Measurements from ENCODE around the gene FAM89B.
A peak's percentile ranks its signal among the peaks of the same experiment; 100 is the strongest.

Gene FAM89B

DNA sequence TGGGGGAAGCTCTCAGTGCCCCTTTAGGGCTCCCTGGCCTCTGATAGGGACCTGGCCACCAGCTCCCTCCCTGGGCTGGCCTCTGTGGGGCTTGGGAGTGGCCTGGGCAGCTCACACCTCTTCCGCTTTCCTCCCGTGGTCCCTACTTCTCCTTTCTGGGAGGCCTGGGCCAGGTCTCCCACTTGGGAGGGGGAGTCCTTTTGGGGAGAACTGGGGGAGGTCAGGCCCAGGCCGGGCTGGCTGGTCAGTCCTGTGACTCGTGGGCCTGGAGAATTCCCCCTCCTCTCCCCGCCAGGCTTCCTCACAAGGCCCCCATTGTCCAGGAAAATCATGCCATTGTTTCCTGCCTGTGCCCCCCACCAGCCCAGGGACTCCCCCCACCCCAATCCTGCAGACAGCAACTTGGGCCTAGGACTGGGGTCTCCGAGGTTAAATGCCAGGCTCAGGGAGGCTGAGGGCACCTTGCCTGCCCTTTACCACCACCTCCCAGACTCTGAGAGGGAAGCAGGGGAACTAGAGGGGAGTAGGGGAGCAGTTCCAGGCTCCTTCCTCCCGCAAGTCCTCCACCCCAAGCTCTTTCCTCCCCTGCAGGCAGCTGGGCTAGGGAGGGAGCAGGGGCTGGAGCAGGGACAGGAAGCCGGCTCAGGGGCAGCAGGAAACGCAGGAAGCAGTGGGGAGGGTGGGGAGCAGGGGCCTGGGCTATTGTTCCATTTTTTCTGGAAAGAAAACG, 38.9 kb downstream of the FAM89B start:
- Histone ChIP-seq H3K4me3 (ENCODE audit: insufficient read depth, low read length, poor library complexity, severe bottlenecking) (no peak overlapping the region), H3K9ac (ENCODE audit: low read length) (no peak overlapping the region), H3K27me3 (ENCODE audit: low read length) (no peaks in the 10 kb centered on the region), H3K4me2 (ENCODE audit: low read depth, low read length, poor library complexity, severe bottlenecking) (peak overlapping the region; percentile 4), H3F3A (ENCODE audit: insufficient read depth) (no peaks in the 10 kb centered on the region), H3K79me2 (ENCODE audit: insufficient read depth, low read length) (peaks cover 10% of the 10 kb centered on the region), H4K20me1 (ENCODE audit: low read depth, low read length) (no peaks in the 10 kb centered on the region), H3K9me2 (replicated peaks; ENCODE audit: insufficient read depth, low read length) (no peaks in the 10 kb centered on the region), H3K9me3 (ENCODE audit: insufficient read depth, low read length) (no peaks in the 10 kb centered on the region), H3K27ac (ENCODE audit: low read depth, low read length) (no peak overlapping the region), H3K36me3 (ENCODE audit: low read length) (no peaks in the 10 kb centered on the region), H2AFZ (ENCODE audit: low read depth, low read length, severe bottlenecking) (no peak overlapping the region)
- no peak for TF ChIP-seq EZH2phosphoT487 (conservative IDR thresholded peaks at IDR 0.05; ENCODE audit: low read length)
- no peak for TF ChIP-seq CTCF (IDR thresholded peaks at IDR 0.05; ENCODE audit: insufficient read depth, low read length, poor library complexity, severe bottlenecking)

GRCh38 chr11:65611758-65612603, 39.6 kb downstream of the FAM89B start:
- Histone ChIP-seq H2AFZ (ENCODE audit: low read depth, low read length, severe bottlenecking) (no peak overlapping the region), H3K9ac (ENCODE audit: low read length) (no peak overlapping the region), H3K27me3 (ENCODE audit: low read length) (no peaks in the 10 kb centered on the region), H3K9me3 (ENCODE audit: insufficient read depth, low read length) (no peaks in the 10 kb centered on the region), H3F3A (ENCODE audit: insufficient read depth) (no peaks in the 10 kb centered on the region), H4K20me1 (ENCODE audit: low read depth, low read length) (no peaks in the 10 kb centered on the region; the same call in 1 of the 2 replicates), H3K27ac (ENCODE audit: low read depth, low read length) (no peak overlapping the region), H3K36me3 (ENCODE audit: low read length) (no peaks in the 10 kb centered on the region), H3K79me2 (ENCODE audit: insufficient read depth, low read length) (peaks cover 17% of the 10 kb centered on the region), H3K9me2 (replicated peaks; ENCODE audit: insufficient read depth, low read length) (no peaks in the 10 kb centered on the region), H3K4me3 (ENCODE audit: insufficient read depth, low read length, poor library complexity, severe bottlenecking) (no peak overlapping the region), H3K4me2 (ENCODE audit: low read depth, low read length, poor library complexity, severe bottlenecking) (peak overlapping the region; percentile 78)
- TF ChIP-seq CTCF (IDR thresholded peaks at IDR 0.05; ENCODE audit: insufficient read depth, low read length, poor library complexity, severe bottlenecking) (no peak), EZH2phosphoT487 (conservative IDR thresholded peaks at IDR 0.05; ENCODE audit: low read length) (no peak)

DNA sequence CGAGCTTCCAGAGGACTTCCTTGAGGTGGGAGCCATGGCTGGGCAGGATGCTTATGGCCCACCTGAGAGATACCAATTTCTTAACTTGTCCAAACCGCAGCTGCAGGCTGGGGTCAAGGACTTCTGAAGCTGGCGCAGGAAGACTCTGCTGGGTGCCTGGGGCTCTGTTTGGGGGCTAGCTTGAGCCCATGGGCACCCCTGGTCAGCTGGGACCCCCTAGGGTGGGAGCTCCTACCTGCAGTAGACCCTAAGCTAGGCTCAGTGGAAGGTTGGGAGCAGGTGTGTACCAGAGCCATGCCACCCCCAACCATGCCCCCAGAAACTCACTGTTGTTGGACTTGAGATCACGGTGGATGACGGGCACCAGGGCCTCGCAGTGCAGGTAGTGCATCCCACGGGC, 40.4 kb downstream of the FAM89B start:
- Histone ChIP-seq H3K27me3 (ENCODE audit: low read length) (no peaks in the 10 kb centered on the region), H3K9ac (ENCODE audit: low read length) (no peak overlapping the region; the same call in 1 of the 2 replicates), H4K20me1 (ENCODE audit: low read depth, low read length) (no peaks in the 10 kb centered on the region; the same call in 1 of the 2 replicates), H3K36me3 (ENCODE audit: low read length) (no peaks in the 10 kb centered on the region), H2AFZ (ENCODE audit: low read depth, low read length, severe bottlenecking) (no peak overlapping the region), H3K4me3 (ENCODE audit: insufficient read depth, low read length, poor library complexity, severe bottlenecking) (no peak overlapping the region), H3F3A (ENCODE audit: insufficient read depth) (no peaks in the 10 kb centered on the region), H3K4me2 (ENCODE audit: low read depth, low read length, poor library complexity, severe bottlenecking) (peak overlapping the region; percentile 78), H3K9me2 (replicated peaks; ENCODE audit: insufficient read depth, low read length) (no peaks in the 10 kb centered on the region), H3K9me3 (ENCODE audit: insufficient read depth, low read length) (no peaks in the 10 kb centered on the region), H3K79me2 (ENCODE audit: insufficient read depth, low read length) (peaks cover 25% of the 10 kb centered on the region), H3K27ac (ENCODE audit: low read depth, low read length) (no peak overlapping the region)
- TF ChIP-seq EZH2phosphoT487 (conservative IDR thresholded peaks at IDR 0.05; ENCODE audit: low read length) (no peak), CTCF (IDR thresholded peaks at IDR 0.05; ENCODE audit: insufficient read depth, low read length, poor library complexity, severe bottlenecking) (no peak)

Data from SU-DHL-6 (cell line).